GM19099 (cell line): ENCODE data around the gene ZNRD2.

Experiments used
- POLR2A ChIP-seq: IDR thresholded peaks from 3 replicates; pipeline ENCODE4 v1.6.1; 2011; ENCODE audit warnings: low read depth; ENCODE audit not compliant: insufficient read length; ENCODE audit errors: extremely low read depth

ZNRD2 gene

DNA sequence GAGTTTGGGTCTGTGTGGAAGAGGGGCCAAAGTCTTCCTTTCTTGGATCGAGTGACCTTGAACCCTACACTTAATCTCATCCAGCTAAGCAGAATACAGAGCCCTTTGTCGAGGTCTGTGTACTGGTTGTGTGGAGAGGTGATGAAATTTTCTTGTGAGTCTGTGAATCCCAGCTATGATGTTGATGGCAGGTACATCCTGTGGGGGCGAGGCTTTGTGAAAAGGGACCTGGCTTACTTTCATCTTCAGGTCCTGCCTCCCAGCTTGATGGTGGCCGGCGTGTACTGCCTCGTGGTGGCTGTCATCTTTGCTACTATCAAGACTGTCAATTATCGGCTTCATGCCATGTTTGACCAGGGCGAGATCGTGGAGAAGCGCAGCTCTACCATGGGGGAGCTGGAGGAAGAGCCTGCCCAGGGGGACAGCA, 46.3 kb downstream of the ZNRD2 start:
- TF ChIP-seq POLR2A: no peak

DNA sequence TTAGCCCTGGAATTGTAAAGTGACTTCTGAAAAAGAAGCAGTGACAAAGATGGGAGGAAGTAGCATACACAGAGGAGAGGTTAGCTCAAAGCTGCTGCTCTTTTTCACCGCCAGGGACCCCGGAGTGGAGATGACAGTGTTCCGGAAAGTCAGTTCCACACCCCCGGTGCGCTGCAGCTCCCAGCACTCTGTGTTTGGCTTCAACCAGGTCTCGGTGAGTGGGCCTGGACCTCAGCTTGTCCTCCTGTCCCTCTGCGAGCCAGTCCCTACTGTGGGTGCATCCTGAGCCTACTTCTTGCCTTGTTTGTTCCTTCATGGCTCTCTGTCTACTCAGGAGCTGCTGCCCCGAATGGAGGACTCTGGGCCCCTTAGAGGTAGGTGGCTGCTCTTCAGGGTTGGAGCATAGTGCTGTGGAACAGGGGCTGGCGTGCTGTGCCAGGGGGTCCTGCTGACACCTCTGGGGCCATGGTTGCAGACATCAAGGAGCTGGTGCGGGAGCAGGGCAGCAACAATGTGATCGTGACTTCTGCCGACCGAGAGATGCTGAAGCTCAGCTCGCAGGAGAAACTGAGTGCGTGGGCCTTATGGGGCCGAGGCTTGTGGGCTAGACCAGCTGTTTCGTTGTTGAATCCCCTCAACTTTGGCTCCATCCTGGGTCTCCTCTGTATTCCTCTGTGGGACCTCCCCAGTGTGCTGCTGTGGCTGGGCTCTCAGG, 47.0 kb downstream of the ZNRD2 start:
- TF ChIP-seq POLR2A: no peak

DNA sequence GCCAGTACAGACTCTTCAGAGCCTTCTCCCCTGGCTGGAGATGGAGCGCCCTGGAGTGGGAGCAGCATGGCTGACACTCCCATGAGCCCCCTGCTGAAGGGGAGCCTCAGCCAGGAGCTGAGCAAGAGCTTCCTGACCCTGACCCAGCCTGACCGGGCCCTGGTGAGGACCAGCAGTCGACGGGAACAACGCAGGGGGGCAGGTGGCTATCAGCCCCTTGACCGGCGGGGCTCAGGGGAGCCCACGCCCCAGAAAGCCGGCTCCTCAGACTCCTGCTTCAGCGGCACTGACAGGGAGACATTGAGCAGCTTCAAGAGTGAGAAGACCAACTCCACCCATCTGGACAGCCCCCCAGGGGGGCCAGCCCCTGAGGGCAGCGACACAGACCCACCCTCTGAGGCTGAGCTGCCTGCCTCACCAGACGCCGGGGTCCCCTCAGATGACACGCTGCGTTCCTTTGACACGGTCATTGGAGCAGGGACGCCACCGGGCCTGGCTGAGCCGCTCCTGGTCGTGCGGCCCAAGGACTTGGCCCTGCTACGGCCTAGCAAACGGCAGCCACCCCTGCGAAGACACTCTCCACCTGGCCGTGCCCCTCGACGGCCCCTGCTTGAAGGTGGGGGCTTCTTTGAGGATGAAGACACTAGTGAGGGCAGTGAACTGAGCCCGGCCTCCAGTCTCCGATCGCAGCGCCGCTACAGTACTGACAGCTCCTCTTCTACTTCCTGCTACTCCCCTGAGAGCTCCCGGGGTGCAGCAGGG, 47.9 kb downstream of the ZNRD2 start:
- TF ChIP-seq POLR2A: no peak

DNA sequence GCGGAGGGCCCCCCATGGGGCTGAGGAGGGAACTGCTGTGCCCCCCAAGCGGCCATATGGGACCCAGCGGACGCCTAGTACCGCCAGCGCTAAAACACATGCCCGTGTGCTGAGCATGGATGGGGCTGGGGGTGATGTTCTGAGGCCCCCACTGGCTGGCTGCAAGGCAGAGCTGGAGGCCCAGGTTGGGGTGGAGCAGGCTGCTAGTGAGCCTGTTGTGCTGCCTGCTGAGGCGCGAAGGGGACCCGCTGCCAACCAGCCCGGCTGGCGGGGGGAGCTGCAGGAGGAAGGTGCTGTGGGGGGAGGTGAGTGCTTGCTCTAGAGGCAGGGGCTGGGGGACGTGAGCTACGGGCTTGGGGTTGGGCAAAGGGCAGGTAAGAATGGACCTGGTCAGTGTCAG, 48.5 kb downstream of the ZNRD2 start:
- no peak for TF ChIP-seq POLR2A

DNA sequence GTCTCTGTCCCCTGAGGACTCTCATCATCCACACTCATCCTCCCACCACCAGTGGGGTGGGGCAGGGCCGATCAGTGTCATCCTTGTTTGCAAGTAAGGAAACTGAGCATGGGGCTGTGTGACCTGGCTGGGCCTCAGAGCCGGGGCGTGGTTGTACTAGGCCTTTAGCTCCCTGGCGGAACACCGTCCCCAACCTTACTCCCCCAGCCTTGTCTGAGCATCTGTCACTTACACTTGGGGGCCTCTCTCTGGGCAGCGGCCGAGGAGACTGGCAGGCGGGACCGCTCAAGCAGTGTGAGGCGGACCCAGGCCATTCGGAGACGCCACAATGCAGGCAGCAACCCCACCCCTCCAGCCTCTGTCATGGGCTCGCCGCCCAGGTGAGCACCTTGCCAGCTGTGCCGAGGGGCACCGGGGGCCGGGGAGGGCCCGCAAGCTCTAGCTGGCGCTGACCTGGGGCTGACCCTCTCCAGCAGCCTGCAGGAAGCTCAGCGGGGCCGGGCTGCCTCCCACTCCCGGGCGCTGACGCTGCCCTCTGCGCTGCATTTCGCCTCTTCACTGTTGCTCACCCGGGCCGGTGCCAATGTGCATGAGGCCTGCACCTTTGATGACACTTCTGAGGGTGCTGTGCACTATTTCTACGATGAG, 49.1 kb downstream of the ZNRD2 start:
- no peak for TF ChIP-seq POLR2A

DNA sequence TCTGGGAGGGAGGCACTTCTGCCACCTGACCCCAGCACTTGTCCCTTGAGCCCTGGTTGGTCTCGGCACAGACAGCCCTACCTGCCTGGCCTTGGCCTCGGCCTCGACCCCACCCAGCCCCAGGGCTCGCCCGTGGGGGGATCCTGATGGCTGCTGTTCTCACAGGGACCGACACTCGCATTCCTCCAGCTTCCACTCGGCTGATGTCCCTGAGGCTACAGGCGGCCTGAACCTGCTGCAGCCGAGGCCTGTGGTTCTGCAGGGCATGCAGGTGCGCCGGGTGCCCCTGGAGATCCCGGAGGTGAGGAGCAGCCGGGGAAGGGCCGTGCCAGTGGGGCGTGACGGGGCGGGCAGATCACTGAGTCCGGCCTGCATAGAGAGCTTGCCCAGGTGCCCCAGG, 50.4 kb downstream of the ZNRD2 start:
- no peak for TF ChIP-seq POLR2A

DNA sequence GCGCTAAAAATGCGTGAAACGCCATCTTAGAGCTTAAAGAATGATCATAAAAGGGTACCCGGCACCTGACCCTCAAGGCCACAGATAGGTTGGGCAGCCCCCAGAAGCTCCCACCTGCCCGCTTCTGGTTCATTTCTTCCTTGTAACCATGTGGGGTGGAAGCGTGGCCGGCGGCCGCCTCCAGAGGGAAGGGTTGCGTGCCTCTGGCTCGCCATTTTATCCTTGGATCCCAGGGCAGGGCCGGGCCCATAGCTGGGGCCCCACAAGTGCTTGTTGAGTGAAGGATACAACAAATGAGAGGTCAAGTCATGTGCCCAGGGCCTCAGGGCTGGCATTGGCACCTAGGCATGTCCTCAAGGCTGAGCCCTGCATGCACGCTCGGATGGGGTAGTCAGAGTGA, 51.2 kb downstream of the ZNRD2 start:
- no peak for TF ChIP-seq POLR2A
